Measurements from ENCODE around the gene MVB12B. TPM values are rescaled to one million over a fixed set of nuclear protein-coding genes. Genes with fewer than 3 reads are reported as not detected.

Gene MVB12B
- polyA plus RNA-seq, 1 experiment: 4.4 TPM

DNA sequence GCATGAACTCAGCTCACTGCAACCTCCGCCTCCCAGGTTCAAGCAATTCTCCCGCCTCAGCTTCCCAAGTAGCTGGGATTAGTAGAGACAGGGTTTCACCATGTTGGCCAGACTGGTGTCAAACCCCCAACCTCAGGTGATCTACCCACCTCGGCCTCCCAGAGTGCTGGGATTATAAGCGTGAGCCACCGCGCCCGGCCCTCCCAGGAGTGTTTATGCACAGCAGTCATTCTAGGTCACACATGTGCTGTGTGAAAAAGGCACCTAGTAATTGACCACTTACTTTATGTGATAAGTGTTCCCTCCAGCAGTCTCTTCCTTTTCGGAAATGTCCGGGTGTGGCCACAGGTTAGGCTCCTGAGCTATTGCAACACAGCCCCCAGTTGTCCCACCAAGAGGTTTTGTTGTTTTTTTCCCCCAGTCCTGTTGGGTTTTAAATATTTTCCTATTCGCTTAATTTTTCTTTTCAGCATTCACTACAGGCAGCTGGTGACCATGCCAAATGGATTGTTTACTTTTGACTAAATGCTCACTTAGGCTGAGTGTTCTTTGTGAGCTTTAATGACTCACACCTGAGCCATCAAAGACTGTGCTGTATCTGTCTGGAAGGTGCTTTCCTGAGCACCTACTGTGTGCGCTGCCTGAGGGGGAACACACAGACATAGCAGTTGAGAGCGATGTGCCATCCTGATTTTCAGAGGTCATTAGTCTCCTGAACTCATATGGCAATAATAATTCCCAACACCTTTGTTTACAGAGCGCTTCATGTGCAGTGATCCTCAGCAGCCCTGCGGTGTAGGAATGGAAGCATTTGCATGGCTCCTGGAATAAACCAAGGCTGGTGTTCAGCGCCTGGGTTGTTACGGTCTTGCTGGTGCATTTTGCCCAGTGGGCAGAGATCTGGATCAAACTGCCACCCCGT, 94.3 kb downstream of the MVB12B start:
- TF ChIP-seq, protein P1, sequence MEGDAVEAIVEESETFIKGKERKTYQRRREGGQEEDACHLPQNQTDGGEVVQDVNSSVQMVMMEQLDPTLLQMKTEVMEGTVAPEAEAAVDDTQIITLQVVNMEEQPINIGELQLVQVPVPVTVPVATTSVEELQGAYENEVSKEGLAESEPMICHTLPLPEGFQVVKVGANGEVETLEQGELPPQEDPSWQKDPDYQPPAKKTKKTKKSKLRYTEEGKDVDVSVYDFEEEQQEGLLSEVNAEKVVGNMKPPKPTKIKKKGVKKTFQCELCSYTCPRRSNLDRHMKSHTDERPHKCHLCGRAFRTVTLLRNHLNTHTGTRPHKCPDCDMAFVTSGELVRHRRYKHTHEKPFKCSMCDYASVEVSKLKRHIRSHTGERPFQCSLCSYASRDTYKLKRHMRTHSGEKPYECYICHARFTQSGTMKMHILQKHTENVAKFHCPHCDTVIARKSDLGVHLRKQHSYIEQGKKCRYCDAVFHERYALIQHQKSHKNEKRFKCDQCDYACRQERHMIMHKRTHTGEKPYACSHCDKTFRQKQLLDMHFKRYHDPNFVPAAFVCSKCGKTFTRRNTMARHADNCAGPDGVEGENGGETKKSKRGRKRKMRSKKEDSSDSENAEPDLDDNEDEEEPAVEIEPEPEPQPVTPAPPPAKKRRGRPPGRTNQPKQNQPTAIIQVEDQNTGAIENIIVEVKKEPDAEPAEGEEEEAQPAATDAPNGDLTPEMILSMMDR (IDR thresholded peaks at IDR 0.05; ENCODE audit: low read depth, low read length): no peak
- Histone ChIP-seq H3K9me3 (ENCODE audit: control insufficient read depth, insufficient read depth, low read length) (no peaks in the 10 kb centered on the region; the same call in 1 of the 2 replicates), H3K27ac (ENCODE audit: low read depth, low read length) (no peak overlapping the region), H3K27me3 (ENCODE audit: control insufficient read depth, insufficient read depth, low read length) (no peaks in the 10 kb centered on the region), H3K4me3 (ENCODE audit: low read depth, low read length) (no peak overlapping the region)
- no peak for DNase-seq (ENCODE audit: low read depth, low spot score)
- ChIA-PET CTCF (interaction anchor here (2.2 kb wide), 1 partner anchor 22 kb away, joined by 5 read pairs; no protein-coding TSS in a partner anchor), POLR2A (no interaction called here)

DNA sequence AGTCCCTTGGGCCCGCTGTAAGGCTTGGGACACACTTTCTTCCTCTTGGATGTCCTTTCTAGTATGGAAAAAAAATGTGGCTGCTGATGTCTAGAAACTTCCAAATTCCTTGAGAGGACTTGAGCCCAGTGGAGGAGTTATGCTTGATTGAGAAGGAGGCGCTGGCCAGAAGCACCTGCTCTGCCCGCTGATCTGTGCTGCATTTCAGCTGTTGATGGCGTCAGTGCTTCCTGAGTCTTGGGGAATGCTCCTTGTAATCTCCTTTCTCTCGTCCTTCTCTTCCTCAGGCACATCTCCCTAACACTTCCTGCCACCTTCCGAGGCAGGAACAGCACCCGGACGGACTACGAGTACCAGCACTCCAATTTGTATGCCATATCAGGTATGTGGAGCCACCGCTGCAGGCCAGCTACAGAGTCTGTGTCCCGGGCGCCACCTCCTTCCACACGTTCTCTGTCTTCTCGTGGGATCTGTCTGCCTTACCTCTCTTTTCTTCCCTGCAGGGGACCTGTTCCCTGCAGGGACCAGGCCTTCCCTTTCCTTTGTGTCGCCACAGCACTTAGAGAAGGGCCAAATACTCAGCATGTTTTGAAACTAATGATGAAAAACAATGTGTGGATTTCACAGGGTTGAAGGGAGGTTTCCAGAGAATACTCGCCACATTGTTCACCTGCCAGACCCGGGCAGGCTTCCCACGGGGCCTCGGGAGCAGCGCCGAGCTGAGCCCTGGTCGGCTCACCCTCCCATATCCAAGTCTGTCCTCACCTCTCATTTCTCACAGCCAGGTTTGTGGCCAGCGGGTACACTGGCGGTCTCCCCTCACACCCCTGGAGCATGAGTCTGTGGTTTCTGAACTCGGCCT, 95.2 kb downstream of the MVB12B start:
- Histone ChIP-seq H3K27ac (ENCODE audit: low read depth, low read length) (no peak overlapping the region), H3K27me3 (ENCODE audit: control insufficient read depth, insufficient read depth, low read length) (no peaks in the 10 kb centered on the region), H3K4me3 (ENCODE audit: low read depth, low read length) (no peak overlapping the region), H3K9me3 (ENCODE audit: control insufficient read depth, insufficient read depth, low read length) (no peaks in the 10 kb centered on the region)
- ChIA-PET CTCF (no interaction called here), POLR2A (no interaction called here)
- TF ChIP-seq, protein P1 (IDR thresholded peaks at IDR 0.05; ENCODE audit: low read depth, low read length): no peak
- DNase-seq (ENCODE audit: low read depth, low spot score): no peak

DNA sequence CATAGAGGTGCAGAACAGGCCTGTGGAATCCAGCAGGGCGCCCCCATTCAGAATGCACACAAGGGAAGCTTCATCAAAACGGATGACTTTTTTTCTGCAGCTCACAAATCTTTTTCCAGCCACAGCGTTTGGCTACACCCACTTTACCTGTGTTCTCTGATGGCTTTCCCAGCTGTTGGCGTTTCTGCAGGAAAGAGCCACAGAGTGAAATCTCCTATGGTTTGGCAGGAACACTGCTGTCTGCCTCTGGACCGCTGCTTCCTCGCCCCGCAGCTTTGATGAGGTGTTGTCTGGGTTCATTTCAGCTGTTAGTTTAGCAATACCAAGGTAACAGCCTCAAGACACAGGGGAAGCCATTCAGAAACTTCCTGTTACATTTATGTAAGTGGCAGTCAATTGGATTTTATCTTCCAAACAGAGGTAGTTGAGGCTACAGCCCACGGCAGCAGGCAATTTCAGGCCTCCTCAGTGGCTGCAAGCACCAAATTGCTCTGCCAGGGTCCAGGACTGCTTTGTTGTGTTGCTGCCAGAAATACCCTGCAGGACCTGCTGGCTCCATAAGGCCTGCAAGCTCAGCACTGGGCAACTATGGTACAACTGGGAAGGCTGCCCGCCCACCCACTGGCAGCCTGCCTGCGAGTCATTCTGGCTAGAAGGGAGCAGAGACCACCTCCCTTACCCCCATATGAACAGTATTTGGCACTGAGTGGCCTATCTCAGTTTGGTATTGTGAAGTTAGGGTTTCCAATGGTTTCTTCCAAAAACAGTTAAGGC, 96.7 kb downstream of the MVB12B start:
- POLR2A ChIA-PET: no interaction called here
- Histone ChIP-seq H3K4me3 (ENCODE audit: low read depth, low read length) (no peak overlapping the region), H3K27ac (ENCODE audit: low read depth, low read length) (no peak overlapping the region), H3K27me3 (ENCODE audit: control insufficient read depth, insufficient read depth, low read length) (no peaks in the 10 kb centered on the region), H3K9me3 (ENCODE audit: control insufficient read depth, insufficient read depth, low read length) (no peaks in the 10 kb centered on the region)
- DNase-seq (ENCODE audit: low read depth, low spot score): no peak
- TF ChIP-seq, protein P1 (IDR thresholded peaks at IDR 0.05; ENCODE audit: low read depth, low read length): no peak
- CTCF ChIA-PET: no interaction called here

DNA sequence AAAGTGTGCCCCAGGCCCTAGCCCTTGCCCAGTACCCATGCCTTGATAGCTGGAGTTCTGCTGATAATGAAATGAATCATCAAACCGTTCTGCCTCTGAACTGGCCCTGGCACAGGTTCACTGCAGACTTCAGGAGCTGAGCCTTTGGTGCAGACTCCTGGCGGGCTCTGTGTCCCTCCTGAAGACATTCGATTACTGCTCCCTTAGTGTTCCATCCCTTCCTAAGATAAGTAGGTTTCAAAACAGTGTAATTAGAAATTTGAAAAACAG, 97.2 kb downstream of the MVB12B start:
- H3K27ac ChIP-seq (ENCODE audit: low read depth, low read length): no peak overlapping the region
- POLR2A ChIA-PET: no interaction called here

More for the DNA sequence above, 97.2 kb downstream of the MVB12B start:
- H3K27me3 ChIP-seq (ENCODE audit: control insufficient read depth, insufficient read depth, low read length): no peaks in the 10 kb centered on the region
- H3K4me3 ChIP-seq (ENCODE audit: low read depth, low read length): no peak overlapping the region
- TF ChIP-seq, protein P1 (IDR thresholded peaks at IDR 0.05; ENCODE audit: low read depth, low read length): no peak
- H3K9me3 ChIP-seq (ENCODE audit: control insufficient read depth, insufficient read depth, low read length): no peaks in the 10 kb centered on the region
- CTCF ChIA-PET: no interaction called here
- no peak for DNase-seq (ENCODE audit: low read depth, low spot score)

All from AG04450 (cell line).